Lower leg skin (tissue), 4 donors: ENCODE measurements around the gene USP11. TPM values are rescaled to one million over a fixed set of nuclear protein-coding genes. Genes with fewer than 3 reads are reported as not detected.

ENCODE experiments used
- DNase-seq, 2 donors: peaks; one replicate each; pipeline ENCODE4 v3.0.0-alpha.2; 2019; ENCODE audit warnings: low spot score in 2 of 2
- H3K4me3 ChIP-seq: fragments of 200-600 bp; sonication (generic); 2 replicates; pipeline ENCODE4 v1.5.1; 2017; ENCODE audit warnings: mild to moderate bottlenecking, low read depth; ENCODE audit not compliant: poor library complexity, severe bottlenecking
- CTCF ChIP-seq, 3 donors: fragments of 450-650 bp; IDR thresholded peaks; one replicate each; pipeline ENCODE4 v1.5.1; 2016; ENCODE audit warnings: antibody characterized with exemption in 3 of 3, mild to moderate bottlenecking in 3 of 3, moderate library complexity in 2 of 3
- POLR2A ChIP-seq, 2 donors: fragments of 450-650 bp; IDR thresholded peaks; one replicate each; pipeline ENCODE4 v1.6.1; 2016 to 2017; ENCODE audit warnings: antibody characterized with exemption in 2 of 2, mild to moderate bottlenecking in 1 of 2, moderate library complexity in 1 of 2
- WGBS, 2 donors: methylation state at CpG; one replicate each; pipeline ENCODE4 v1.1.5; 2018; 5-methylcytosine and 5-hydroxymethylcytosine counted together
- intact Hi-C: fragments of 100-400 bp; cut with DNase I; formaldehyde crosslinking; loops from one replicate; pipeline ENCODE4 v1.15.0; 2023; ENCODE audit warnings: low total_unique reads
- total RNA-seq, 4 donors: library from RNA; depleted of rRNA; stranded (reverse); fragments of >200 nt; gene quantifications; one replicate each; pipeline ENCODE4 v1.1.0, GENCODE V29; 2016

The USP11 gene
- total RNA-seq, 4 donors from 2014 or later: 12.8 to 24.9 (median 18.7) TPM

- H3K4me3 ChIP-seq: no peak overlapping the region
- WGBS, 2 donors: 74 to 78% methylated on average over 5 of the region's 5 CpGs
- no peak for DNase-seq
- intact Hi-C loops: no loop called here
- TF ChIP-seq CTCF (IDR thresholded peaks at IDR 0.05): no peak
- TF ChIP-seq POLR2A (IDR thresholded peaks at IDR 0.05): no peak
Observed at GRCh38 chrX:47204970-47205369, 27.8 kb upstream of the USP11 start.

- TF ChIP-seq CTCF (IDR thresholded peaks at IDR 0.05): no peak
- no peak for TF ChIP-seq POLR2A (IDR thresholded peaks at IDR 0.05)
- H3K4me3 ChIP-seq: no peak overlapping the region
- WGBS, 2 donors: 60 to 79% methylated on average over 3 of the region's 3 CpGs
- intact Hi-C loops: no loop called here
- no peak for DNase-seq
Observed at GRCh38 chrX:47206316-47206715, 26.5 kb upstream of the USP11 start.

- 80 to 91% methylated on average over 12 of the region's 12 CpGs for WGBS, 2 donors
- intact Hi-C loops: no loop called here
- TF ChIP-seq CTCF (IDR thresholded peaks at IDR 0.05) (no peak), POLR2A (IDR thresholded peaks at IDR 0.05) (no peak)
- H3K4me3 ChIP-seq: no peak overlapping the region
- no peak for DNase-seq
Observed at GRCh38 chrX:47208108-47208507, 24.7 kb upstream of the USP11 start.

- DNase-seq: no peak
- intact Hi-C loops: no loop called here
- no peak for TF ChIP-seq POLR2A (IDR thresholded peaks at IDR 0.05)
- no peak for TF ChIP-seq CTCF (IDR thresholded peaks at IDR 0.05)
- H3K4me3 ChIP-seq: no peak overlapping the region
- WGBS, 2 donors: 87 to 92% methylated on average over 8 to 16 of the region's 16 CpGs
Observed at GRCh38 chrX:47209508-47210238, 23.1 kb upstream of the USP11 start.

GRCh38 chrX:47210661-47211425, 22.0 kb upstream of the USP11 start:
- intact Hi-C loops: no loop called here
- no peak for TF ChIP-seq POLR2A (IDR thresholded peaks at IDR 0.05)
- no peak for TF ChIP-seq CTCF (IDR thresholded peaks at IDR 0.05)
- WGBS, 2 donors: 91 to 92% methylated on average over 12 to 15 of the region's 15 CpGs
- H3K4me3 ChIP-seq: no peak overlapping the region
- no peak for DNase-seq
